BJ (cell line): Measurements from ENCODE around the gene AHI1. TPM values are rescaled to one million over a fixed set of nuclear protein-coding genes. Genes with fewer than 3 reads are reported as not detected.
"Not testable (repeated sequence)": the region's sequence is repeated elsewhere in the genome, so short reads cannot be mapped to it uniquely, and the experiment has no call there.

ENCODE experiments used
- CTCF ChIA-PET: fragments of 350-600 bp; formaldehyde crosslinking; extraction: SDS; loops from one replicate; lab custom pipeline; 2021; ENCODE audit warnings: antibody characterized with exemption, inconsistent platforms; lab: Yijun Ruan, JAX
- POLR2A ChIA-PET: fragments of 300-600 bp; sonication (Branson Sonifier 250); formaldehyde crosslinking; extraction: SDS; loops from one replicate; lab custom pipeline; 2021; ENCODE audit warnings: antibody characterized with exemption; lab: Charles Lee
- DNase-seq: peaks from one replicate; pipeline ENCODE4 v3.0.0-alpha.2; 2011; ENCODE audit warnings: low read depth
- H3K27me3 ChIP-seq: 2 replicates; pipeline ENCODE4 v1.6.0; 2011; ENCODE audit warnings: low read length; ENCODE audit not compliant: control insufficient read depth, insufficient read depth
- H3K36me3 ChIP-seq: 2 replicates; pipeline ENCODE4 v1.5.1; 2011; ENCODE audit warnings: low read length; ENCODE audit not compliant: control insufficient read depth, insufficient read depth
- H3K4me3 ChIP-seq: 2 replicates; pipeline ENCODE4 v1.5.1; 2011; ENCODE audit warnings: low read depth, mild to moderate bottlenecking, control low read depth, low read length
- CTCF ChIP-seq: IDR thresholded peaks from 2 replicates; pipeline ENCODE4 v1.5.1; 2011; ENCODE audit warnings: low read depth, mild to moderate bottlenecking, control low read depth, inconsistent platforms, low read length, moderate library complexity; ENCODE audit not compliant: insufficient read depth
- polyA plus RNA-seq: library from polyadenylated mRNA; depleted of rRNA; stranded (reverse); fragments of >200 nt; gene quantifications from 2 replicates; pipeline ENCODE4 v1.2.3, GENCODE V29; 2011

Gene AHI1
- polyA plus RNA-seq, 1 experiment, result 7.9 TPM

- CTCF ChIA-PET, result interaction anchor here (0.8 to 1.9 kb wide), 3 partner anchors 9 to 76 kb away, joined by 3 to 6 read pairs (median 3); no protein-coding TSS in a partner anchor
- H3K36me3 ChIP-seq, result no peaks in the 10 kb centered on the region
- no peaks in the 10 kb centered on the region for H3K27me3 ChIP-seq
- TF ChIP-seq CTCF, result no peak
- H3K4me3 ChIP-seq, result no peak overlapping the region
- POLR2A ChIA-PET, result no interaction called here
- peak; percentile 24 for DNase-seq
These were observed 150.8 kb downstream of the AHI1 start for GRCh38 chr6:135346747-135347146.

GRCh38 chr6:135344526-135344925 is 153.0 kb downstream of the AHI1 start:
- ChIA-PET POLR2A (no interaction called here), CTCF (interaction anchor here (1.1 kb wide), 1 partner anchor 404 kb away, joined by 3 read pairs; no protein-coding TSS in a partner anchor)

GRCh38 chr6:135339920-135340319 is 157.6 kb downstream of the AHI1 start:
- H3K36me3 ChIP-seq, CTCF ChIA-PET, POLR2A ChIA-PET, H3K4me3 ChIP-seq, DNase-seq, H3K27me3 ChIP-seq: not testable (repeated sequence)

More at GRCh38 chr6:135344526-135344925, 153.0 kb downstream of the AHI1 start:
- no peak for TF ChIP-seq CTCF
- H3K4me3 ChIP-seq, result no peak overlapping the region
- no peaks in the 10 kb centered on the region for H3K36me3 ChIP-seq
- no peaks in the 10 kb centered on the region for H3K27me3 ChIP-seq
- no peak for DNase-seq

- TF ChIP-seq CTCF, result no peak
- no peaks in the 10 kb centered on the region for H3K36me3 ChIP-seq
- ChIA-PET POLR2A (no interaction called here), CTCF (no interaction called here)
- no peaks in the 10 kb centered on the region for H3K27me3 ChIP-seq
- H3K4me3 ChIP-seq, result no peak overlapping the region
- DNase-seq, result no peak
These were observed 163.4 kb downstream of the AHI1 start for GRCh38 chr6:135334169-135334568.

- no peak for DNase-seq
- H3K36me3 ChIP-seq, result no peaks in the 10 kb centered on the region
- H3K27me3 ChIP-seq, result no peaks in the 10 kb centered on the region
- TF ChIP-seq CTCF, result no peak
- ChIA-PET POLR2A (no interaction called here), CTCF (interaction anchor here (0.8 kb wide), 1 partner anchor 9 kb away, joined by 4 read pairs; no protein-coding TSS in a partner anchor)
- no peak overlapping the region for H3K4me3 ChIP-seq
These were observed 166.5 kb downstream of the AHI1 start for GRCh38 chr6:135331002-135331401.
